HPDE6-E6E7 (cell line): Measurements from ENCODE around the gene TTC9C.
"Not testable (repeated sequence)": the region's sequence is repeated elsewhere in the genome, so short reads cannot be mapped to it uniquely, and the experiment has no call there.

Experiments
- DNase-seq: peaks from one replicate; pipeline ENCODE4 v3.0.0; 2011; ENCODE audit warnings: missing footprints; ENCODE audit errors: extremely low spot score

The TTC9C gene

DNA sequence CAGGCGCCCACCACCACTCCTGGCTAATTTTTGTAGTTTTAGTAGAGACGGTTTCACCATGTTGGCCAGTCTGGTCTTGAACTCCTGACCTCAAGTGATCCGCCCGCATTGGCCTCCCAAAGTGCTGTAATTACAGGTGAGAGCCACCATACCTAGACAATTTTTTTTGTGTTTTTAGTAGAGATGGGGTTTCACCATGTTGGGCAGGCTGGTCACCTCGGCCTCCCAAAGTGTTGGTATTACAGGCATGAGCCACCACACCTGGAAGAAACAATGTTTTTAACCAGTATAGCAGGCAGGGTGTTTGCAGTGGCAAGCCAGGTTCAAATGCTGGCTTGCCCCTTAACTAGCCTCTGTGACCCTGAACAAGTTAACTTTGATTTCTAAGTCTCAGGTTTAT is 21.6 kb downstream of the TTC9C start:
- DNase-seq: not testable (repeated sequence)

DNA sequence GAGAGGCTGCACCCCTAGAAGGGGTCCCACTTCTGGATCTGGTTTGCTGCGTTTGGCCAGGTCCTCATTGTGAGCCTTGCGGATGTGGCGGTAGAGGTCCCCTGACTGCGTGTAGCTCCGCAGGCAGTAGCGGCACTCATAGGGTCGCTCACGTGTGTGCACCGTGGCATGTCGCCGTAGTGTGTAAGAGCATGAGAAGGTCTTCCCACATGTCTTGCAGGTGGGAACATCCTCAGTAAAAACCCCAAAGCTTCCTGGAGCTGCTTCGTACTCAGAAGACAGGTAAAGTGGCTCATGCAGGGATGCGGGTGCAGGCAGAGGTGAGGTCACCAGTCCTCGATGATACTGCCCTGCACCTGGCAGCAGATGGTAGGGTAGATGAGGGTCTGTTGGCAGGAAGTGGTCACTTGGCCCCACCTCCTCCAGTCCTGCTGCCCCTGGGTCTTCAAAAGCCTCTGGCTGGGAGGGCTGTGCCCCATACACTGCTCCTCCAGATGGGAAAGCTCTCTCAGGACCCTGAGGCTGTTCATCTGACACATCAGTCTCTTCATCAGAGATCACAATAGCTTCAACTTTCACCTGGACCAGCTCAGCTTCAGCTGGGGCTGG is 24.0 kb downstream of the TTC9C start:
- DNase-seq: no peak

- no peak for DNase-seq
These were observed 24.9 kb downstream of the TTC9C start for GRCh38 chr11:62752994-62753735.

- DNase-seq: peak; percentile 98
These were observed 25.7 kb downstream of the TTC9C start, which contains the start of gene ZBTB3 for GRCh38 chr11:62753736-62754603. TSS of gene ZBTB3 (minus strand) at chr11:62754160. CDS start at chr11:62753664, 496 bp downstream.

DNA sequence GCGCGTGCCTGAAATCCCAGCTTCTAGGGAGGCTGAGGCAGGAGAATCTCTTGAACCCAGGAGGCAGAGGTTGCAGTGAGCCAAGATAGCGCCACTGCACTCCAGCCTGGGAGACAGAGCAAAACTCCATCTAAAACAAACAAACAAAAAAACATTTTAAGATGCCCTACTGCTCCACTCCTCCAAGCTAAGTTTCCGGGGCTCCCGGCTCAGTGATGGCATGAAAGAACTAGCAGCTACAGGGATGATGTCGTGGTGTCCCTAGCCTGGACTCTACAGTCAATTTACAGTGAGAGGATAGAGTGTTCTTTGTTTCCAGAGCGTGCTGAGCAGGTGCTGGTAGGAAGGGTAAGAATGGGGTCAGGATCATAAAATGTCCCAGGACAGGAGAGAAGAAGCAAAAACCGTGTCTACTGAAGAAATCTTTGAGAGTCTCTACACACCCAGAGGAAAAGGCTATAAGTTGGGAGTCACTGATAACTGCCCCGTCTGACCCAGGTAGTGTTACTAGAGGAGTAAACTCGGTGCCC is 26.9 kb downstream of the TTC9C start:
- no peak for DNase-seq

DNA sequence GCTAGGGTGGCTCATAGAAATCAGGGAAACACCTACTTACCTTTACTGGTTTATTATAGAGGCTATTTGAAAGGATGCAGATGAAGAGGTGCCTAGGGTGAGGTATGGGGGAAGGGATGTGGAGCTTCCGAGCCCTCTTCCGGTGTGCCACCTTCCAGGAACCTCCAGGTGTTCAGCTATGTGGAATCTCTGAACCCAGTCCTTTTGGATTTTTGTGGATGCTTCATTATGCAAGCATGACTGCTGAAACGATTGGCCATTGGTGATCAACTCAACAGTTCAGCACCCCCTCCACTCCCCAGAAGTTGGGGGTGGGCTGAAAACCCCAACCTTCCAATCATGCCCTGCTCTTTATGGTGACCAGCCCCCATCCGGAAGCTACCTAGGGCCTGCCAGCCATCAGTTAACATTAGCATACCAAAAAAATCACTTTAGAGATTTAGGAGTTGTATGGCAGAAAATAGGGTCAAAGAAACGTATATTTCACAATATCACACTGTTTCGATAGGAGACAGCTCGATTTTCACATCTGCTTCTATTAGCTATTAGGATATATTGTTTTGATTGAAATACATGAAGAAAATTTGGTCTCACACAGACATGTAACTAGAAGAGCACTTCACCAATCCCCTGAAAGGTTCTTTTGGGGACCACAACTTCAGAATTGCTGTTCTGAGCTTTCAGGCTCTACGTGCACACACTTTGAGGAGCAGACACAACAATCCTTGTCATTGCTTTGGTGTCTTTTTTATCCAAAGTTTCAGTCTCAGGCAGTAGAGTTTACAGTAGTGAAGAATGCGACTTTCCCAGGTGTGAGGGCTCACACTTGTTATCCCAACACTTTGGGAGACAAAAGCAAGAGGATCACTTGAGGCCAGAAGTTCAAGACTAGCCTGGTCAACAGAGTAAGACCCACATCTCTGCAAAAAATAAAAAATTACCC is 29.8 kb downstream of the TTC9C start:
- no peak for DNase-seq

DNA sequence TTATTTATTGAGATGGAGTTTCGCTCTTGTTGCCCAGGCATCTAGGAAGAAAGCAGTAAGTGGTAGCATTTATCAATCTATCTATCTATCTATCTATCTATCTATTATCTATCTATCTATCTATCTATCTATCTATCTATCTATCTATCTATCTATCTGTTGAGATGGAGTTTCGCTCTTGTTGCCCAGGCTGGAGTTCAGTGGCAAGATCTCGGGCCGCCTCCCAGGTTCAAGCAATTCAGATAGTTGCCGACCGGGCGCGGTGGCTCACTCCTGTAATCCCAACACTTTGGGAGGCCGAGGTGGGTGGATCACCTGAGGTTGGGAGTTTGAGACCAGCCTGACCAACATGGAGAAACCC is 32.6 kb downstream of the TTC9C start:
- not testable (repeated sequence) for DNase-seq

DNA sequence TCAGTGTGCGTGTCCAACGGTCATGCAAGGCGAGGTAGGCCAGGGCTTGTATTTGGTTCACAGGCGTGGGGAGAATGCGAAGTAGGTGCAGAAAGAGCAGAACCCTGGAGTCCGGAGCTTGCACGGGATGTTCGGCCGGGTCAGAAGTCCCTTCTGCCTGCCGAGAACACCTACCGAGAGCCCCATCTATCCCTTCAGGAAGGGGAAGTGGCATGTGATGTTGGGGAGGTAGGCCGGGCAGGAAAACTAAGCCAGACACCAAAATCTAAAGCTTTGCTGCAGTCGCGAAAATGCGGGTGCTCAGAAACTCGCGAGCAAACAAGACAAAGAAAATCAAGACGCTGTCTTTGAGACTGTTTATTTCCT is 42.5 kb downstream of the TTC9C start:
- DNase-seq: no peak

DNA sequence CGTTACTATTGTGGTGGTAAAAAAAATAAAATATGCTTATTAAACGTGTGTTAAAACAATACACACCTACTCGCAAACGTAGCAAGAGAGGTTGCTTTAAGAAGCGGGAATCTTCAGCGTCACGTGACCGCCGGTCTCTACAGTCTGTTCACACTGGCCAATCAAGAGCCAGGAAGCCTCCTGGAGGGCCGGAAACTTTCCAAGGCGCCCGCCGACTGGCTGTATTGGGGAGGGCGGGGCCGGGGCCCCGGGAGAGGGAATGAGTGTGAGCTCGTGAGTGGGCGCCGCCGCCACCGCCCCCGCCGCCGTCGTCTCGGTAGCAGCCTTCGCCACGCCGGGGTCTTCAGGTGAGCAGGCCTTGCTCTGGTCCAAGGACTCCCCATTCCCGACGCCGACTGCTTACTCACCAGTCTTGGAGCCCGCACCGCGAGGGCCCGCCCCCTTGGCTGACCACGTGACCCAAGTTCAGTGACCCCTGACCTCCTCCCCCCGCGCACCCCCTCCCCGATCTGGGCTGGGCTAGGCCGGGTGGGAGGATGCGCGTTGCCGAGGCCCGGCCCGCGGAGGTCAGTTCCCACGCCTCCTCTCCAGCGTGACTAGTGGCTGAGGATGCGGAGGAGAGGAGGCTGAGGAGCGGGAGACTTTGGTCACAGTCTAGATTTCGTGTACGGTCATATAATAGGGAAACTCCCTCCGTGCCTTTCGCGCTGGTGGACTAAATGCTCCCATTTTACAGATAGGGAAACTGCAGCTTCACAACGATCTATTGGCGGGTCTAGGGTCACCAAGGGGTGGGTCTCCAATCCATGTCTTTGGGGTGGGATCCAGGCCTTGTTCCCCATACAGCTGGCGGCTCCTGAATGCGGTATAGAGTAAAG is 43.1 kb downstream of the TTC9C start, which contains the start of gene TAF6L:
Gene TAF6L (plus strand): TSS at position 253 of the 878 bp plus-strand sequence. CDS start 4,388 bp downstream, outside the sequence.
- peak; percentile 96 for DNase-seq

- DNase-seq: no peak
These were observed 46.1 kb downstream of the TTC9C start for GRCh38 chr11:62774407-62774806.

DNA sequence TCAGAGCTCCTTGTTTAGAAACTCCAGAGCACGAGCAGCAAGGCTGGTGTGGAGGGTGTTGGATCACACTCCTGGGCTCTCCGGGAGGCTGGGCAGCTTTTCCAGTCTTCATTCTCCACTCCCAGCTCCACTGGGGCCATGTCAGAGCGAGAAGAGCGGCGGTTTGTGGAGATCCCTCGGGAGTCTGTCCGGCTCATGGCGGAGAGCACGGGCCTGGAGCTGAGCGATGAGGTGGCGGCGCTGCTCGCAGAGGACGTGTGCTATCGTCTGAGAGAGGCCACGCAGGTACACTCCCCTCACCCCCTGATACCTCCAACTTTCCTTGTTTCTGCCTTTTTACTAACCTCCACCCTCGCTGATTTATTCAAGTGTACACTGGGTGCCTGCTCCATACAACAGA is 47.4 kb downstream of the TTC9C start:
- DNase-seq: no peak

DNA sequence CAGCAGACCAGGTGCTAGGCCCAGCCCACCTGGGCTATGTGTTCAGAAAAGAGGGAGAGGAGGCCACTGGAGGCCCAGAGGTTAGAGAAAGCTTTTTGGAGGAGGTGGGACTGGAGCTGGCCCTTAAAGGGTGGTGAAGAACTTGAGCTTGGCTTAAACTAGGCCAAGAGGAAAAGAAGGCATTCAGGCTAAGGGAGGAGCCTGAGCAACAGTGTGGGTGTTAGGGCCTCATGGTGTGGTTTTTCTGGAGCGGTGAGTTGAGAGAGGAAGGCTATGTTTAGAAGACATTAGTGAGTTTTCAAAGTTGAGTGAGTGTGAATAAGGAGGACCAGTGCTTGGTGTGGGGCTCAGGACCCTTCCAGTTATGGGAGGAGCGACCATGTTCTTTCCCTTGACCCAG is 49.1 kb downstream of the TTC9C start:
- no peak for DNase-seq

DNA sequence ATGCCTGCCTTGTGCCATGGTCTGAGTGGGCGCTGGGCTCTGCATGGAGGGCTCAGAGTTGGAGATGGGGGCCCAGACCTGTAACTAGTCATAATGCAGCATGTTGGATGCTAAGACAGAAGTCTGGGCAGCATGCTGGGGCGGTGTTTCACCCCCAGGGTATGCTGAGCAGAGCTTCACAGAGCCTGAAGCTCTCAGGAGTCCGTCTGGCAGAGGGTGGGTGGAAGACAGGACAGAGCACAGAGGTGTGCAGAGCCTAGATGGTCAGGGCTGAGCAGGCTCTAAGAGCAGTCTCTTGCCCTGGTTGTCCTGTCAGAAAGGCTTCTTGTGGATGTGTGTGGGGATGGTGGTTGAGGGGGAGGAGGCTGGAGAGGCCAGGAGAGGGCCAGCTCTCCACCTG is 50.2 kb downstream of the TTC9C start:
- DNase-seq: no peak

- no peak for DNase-seq
These were observed 54.5 kb downstream of the TTC9C start for GRCh38 chr11:62782753-62783152.

DNA sequence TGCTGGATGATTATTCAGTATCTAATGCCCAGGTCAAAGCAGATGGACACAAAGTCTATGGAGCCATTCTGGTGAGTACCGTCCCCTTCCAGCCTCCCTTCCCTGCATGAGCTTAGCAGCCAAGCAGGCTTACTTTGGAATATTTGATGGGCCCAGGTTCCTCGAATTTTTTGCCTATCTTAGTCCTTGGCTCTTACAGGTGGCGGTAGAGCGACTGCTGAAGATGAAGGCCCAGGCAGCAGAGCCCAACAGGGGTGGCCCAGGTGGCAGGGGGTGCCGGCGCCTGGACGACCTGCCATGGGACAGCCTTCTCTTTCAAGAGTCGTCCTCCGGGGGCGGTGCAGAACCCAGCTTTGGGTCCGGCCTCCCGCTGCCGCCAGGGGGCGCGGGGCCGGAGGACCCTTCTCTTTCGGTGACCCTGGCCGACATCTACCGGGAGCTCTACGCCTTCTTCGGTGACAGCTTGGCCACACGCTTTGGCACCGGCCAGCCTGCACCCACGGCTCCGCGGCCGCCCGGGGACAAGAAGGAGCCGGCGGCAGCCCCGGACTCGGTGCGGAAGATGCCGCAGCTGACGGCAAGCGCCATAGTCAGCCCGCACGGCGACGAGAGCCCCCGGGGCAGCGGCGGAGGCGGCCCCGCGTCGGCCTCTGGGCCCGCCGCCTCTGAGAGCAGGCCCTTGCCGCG is 58.2 kb downstream of the TTC9C start:
- DNase-seq: peak; percentile 84

DNA sequence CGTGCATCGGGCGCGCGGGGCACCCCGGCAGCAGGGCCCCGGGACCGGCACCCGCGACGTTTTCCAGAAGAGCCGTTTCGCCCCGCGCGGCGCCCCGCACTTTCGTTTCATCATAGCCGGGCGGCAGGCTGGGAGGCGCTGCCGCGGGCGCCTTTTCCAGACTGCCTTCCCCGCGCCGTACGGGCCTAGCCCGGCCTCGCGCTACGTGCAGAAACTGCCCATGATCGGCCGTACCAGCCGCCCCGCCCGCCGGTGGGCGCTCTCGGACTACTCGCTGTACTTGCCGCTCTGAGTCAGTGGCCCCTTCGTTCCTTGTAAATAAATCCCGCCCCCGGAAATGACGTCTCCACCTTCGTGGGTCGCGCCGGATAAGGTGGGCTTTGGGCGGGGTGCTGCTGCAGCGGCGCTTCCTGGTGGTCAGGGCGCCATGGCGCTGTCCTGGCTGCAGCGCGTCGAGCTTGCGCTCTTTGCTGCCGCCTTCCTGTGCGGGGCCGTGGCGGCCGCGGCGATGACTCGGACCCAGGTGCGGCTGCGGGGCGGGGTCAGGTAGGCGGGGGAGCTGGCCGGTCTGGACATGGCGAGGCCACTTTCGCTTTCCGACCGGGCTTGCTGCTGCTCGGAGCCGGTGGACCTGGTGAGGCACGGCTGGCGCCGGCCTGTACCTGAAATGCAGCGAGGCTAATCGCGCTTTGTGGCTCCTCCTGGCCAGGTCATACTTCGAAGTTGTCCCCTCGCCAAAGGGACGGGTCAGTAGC is 58.9 kb downstream of the TTC9C start, which contains the start of gene TMEM179B:
Gene TMEM179B (plus strand): TSS at position 398 of the 755 bp plus-strand sequence. CDS start 30 bp downstream, at position 428.
- DNase-seq: peak; percentile 89
